Kidney (tissue), 14 donors: ENCODE results near the gene ACOXL. TPM values are rescaled to one million over a fixed set of nuclear protein-coding genes. Genes with fewer than 3 reads are reported as not detected.

Source experiments
- DNase-seq, 5 donors: peaks; one replicate each; pipeline ENCODE4 v3.0.0-alpha.2; 2013 to 2020
- FAIRE-seq: peaks from 2 replicates; lab custom pipeline; 2012; peaks lifted over from hg19 to GRCh38; lab: Jason Lieb, UNC
- H3K27ac ChIP-seq, 2 donors: one replicate each; pipeline ENCODE4 v1.7.0; 2013; ENCODE audit warnings: low read depth in 2 of 2, low read length in 2 of 2, inconsistent platforms in 1 of 2
- H3K27me3 ChIP-seq: one replicate; pipeline ENCODE4 v1.7.1; 2013; ENCODE audit warnings: low read length, inconsistent platforms; ENCODE audit not compliant: control insufficient read depth, insufficient read depth
- H3K36me3 ChIP-seq, 3 donors: one replicate each; pipeline versions ENCODE4 v1.7.0 to v1.7.1; 2013; ENCODE audit warnings: low read length in 3 of 3, control low read depth in 1 of 3, inconsistent platforms in 1 of 3; ENCODE audit not compliant: insufficient read depth in 3 of 3, control insufficient read depth in 2 of 3
- H3K4me1 ChIP-seq, 3 donors: one replicate each; pipeline versions ENCODE4 v1.7.0 to v1.7.1; 2013; ENCODE audit warnings: low read length in 3 of 3, inconsistent platforms in 1 of 3, low read depth in 1 of 3; ENCODE audit not compliant: control insufficient read depth in 2 of 3, insufficient read depth in 2 of 3
- H3K4me3 ChIP-seq, 3 donors: one replicate each; pipeline versions ENCODE4 v1.7.0 to v1.8.1; 2013; ENCODE audit warnings: low read length in 3 of 3, control low read depth in 1 of 3, inconsistent platforms in 1 of 3
- H3K9ac ChIP-seq, 3 donors: one replicate each; pipeline versions ENCODE4 v1.7.0 to v1.7.1; 2013; ENCODE audit warnings: low read length in 3 of 3, control low read depth in 1 of 3, inconsistent platforms in 1 of 3
- H3K9me3 ChIP-seq, 3 donors: one replicate each; pipeline versions ENCODE4 v1.7.0 to v1.7.1; 2013; ENCODE audit warnings: low read length in 3 of 3, control low read depth in 1 of 3, inconsistent platforms in 1 of 3; ENCODE audit not compliant: control insufficient read depth in 2 of 3, insufficient read depth in 1 of 3
- intact Hi-C: fragments of 100-400 bp; cut with DNase I; formaldehyde crosslinking; loops from one replicate; pipeline ENCODE4 v1.11.1; 2022
- polyA plus RNA-seq: library from polyadenylated mRNA; stranded (reverse); fragments of 350-450 nt; fragmentation: Illumina TruSeq; extraction: RNeasy Lipid Tissue Mini Kit (QIAGEN cat#74804); gene quantifications from one replicate; pipeline ENCODE4 v1.2.3, GENCODE V29; 2014; ENCODE audit warnings: low read depth, low replicate concordance; ENCODE audit not compliant: insufficient read depth
- total RNA-seq: library from RNA; stranded (reverse); fragmentation: NEBNext Ultra II Directional; extraction: Animal tissue kit (Norgen Biotek cat#: 25700); gene quantifications from one replicate; pipeline ENCODE4 v1.2.1, GENCODE V29; 2021
- TF ChIP-seq, protein P1 (sequence below): IDR thresholded peaks from 3 replicates; pipeline ENCODE4 v1.5.1; 2012; ENCODE audit warnings: mild to moderate bottlenecking, moderate library complexity, borderline replicate concordance; ENCODE audit not compliant: insufficient read depth; ENCODE audit errors: extremely low read depth
- donor health status: control.
- donor health status: control.
- donor health status: control.
- donor health status: control.
- donor health status: control.
- donor health status: DM: yes; HTN: yes; CAD: no.
- donor health status: Normal renal cell carcinoma (clear cell type).

The ACOXL gene
- total and polyA plus RNA-seq, 2 donors from 2014 or later = 2.0 TPM; not detected in 1

DNA sequence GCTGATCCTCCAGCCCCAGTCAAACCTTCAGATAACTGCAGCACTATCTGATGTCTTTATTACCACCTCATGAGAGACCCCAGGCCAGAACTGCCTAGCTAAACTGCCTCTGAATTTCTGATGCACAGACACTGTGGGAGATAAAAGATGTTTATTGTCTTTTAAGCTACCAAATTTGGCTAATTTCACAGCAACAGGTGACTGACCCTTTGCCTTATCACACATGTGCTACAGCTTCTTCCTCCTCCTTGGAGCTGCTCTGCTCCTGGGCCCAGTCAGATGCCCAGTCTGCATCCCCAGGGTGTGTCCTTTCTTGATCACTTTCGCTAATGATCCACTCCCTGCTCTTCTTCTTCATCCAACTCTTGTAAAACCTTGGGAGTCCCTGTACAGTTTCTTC is 19.6 kb upstream of the ACOXL start:
- Histone ChIP-seq H3K36me3 (no peaks in the 10 kb centered on the region), H3K9me3 (no peaks in the 10 kb centered on the region), H3K4me1 (peaks cover 0 to 6% (median 0%) of the 10 kb centered on the region in 3 donors), H3K9ac (no peak overlapping the region), H3K27ac (no peak overlapping the region), H3K27me3 (no peaks in the 10 kb centered on the region), H3K4me3 (no peak overlapping the region)
- TF ChIP-seq, protein P1, sequence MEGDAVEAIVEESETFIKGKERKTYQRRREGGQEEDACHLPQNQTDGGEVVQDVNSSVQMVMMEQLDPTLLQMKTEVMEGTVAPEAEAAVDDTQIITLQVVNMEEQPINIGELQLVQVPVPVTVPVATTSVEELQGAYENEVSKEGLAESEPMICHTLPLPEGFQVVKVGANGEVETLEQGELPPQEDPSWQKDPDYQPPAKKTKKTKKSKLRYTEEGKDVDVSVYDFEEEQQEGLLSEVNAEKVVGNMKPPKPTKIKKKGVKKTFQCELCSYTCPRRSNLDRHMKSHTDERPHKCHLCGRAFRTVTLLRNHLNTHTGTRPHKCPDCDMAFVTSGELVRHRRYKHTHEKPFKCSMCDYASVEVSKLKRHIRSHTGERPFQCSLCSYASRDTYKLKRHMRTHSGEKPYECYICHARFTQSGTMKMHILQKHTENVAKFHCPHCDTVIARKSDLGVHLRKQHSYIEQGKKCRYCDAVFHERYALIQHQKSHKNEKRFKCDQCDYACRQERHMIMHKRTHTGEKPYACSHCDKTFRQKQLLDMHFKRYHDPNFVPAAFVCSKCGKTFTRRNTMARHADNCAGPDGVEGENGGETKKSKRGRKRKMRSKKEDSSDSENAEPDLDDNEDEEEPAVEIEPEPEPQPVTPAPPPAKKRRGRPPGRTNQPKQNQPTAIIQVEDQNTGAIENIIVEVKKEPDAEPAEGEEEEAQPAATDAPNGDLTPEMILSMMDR = no peak
- DNase-seq (no peak), FAIRE-seq (no peak)
- intact Hi-C loops = no loop called here

DNA sequence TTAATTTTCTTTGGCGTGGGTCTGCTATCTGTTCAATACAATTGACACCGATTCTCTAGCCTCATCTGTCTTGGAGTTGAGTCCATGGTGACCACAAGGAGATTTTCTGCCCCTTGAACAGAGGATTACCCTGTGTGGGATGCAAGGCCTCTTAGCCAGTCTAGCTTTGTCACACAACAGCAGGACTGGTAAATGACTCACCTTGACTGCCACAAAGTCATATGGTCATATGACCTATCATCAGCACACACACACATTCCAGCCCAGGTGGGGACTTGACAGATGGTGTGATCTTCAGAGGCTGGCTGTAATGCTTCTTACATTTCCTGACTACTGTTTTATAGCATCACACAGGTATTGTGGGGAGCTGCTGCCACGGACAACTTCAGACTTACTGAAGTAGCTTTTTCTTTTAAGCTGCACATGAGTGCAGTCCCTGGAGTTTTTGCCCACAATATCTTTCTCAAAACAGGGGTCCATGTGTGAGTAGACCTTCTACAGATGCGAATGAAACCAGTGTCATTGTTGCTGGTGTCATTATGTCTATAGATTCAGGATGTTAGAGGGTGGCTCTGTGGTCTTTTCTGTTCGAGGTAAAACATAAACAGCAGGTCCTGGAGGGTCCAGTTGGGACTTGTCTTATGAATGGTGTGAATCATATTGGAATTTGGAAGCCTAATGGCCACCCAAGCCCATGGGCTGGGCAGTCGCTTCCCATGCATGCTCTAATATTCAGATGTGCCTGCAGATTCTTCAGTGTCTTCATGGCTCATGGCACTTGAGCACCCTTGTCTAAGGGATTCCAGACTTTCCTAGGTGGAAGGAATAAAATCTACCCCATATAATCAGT is 18.6 kb upstream of the ACOXL start:
- Histone ChIP-seq H3K4me3 (no peak overlapping the region), H3K9ac (no peak overlapping the region), H3K27ac (no peak overlapping the region), H3K36me3 (no peaks in the 10 kb centered on the region), H3K27me3 (no peaks in the 10 kb centered on the region), H3K9me3 (no peaks in the 10 kb centered on the region), H3K4me1 (peaks cover 0 to 6% (median 0%) of the 10 kb centered on the region in 3 donors)
- intact Hi-C loops = no loop called here
- TF ChIP-seq, protein P1 = no peak
- DNase-seq = no peak
- no peak for FAIRE-seq

DNA sequence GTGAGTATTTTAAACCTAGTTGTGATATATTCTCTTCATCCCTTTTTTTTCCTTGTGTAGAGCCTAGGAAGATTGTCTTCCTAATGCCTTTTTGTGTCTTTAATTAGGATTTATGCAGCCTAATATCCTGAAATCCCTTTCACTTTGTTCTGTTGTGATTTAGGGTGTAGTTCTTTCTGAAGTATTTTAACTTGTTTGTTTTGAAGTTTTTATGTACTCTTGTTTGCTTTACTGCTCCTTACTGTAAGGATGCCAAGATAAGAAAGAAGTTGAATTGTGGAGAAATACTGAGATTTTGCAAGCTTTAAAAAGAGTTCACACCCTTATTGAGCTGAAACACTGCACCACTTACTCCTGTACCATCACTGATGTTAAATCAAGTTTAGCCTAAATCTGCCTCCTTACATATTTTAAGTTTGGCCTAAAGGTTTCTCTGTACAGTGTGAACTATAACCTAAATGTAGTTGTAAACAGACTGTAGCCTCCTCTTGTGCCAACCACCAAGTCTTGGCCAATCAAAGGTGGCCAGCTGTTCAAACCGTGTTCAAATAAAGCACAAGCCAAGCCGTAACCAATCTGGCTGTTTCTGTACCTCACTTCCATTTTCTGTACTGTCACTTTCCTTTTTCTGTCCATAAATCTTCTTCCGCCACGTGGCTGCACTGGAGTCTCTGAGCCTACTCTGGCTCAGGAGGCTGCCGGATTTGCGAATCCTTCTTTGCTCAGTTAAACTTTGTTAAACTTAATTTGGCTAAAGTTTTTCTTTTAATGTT is 17.7 kb upstream of the ACOXL start:
- intact Hi-C loops = no loop called here
- Histone ChIP-seq H3K4me1 (peaks cover 0 to 6% (median 0%) of the 10 kb centered on the region in 3 donors), H3K9ac (no peak overlapping the region), H3K4me3 (no peak overlapping the region), H3K9me3 (no peaks in the 10 kb centered on the region), H3K27ac (no peak overlapping the region), H3K36me3 (no peaks in the 10 kb centered on the region), H3K27me3 (no peaks in the 10 kb centered on the region)
- TF ChIP-seq, protein P1 = no peak
- no peak for FAIRE-seq
- DNase-seq = peak in 2 of 5 donors; percentile 54 to 74
